Urothelium cell line (cell line): ENCODE results near the gene WARS2.
"Not testable (repeated sequence)": the region's sequence is repeated elsewhere in the genome, so short reads cannot be mapped to it uniquely, and the experiment has no call there.

Source experiments
- DNase-seq: peaks from one replicate; pipeline ENCODE4 v3.0.0; 2011; ENCODE audit warnings: low spot score, mixed read lengths
- FAIRE-seq: peaks from 2 replicates; lab custom pipeline; 2011; peaks lifted over from hg19 to GRCh38; lab: Jason Lieb, UNC

WARS2 gene

GRCh38 chr1:119141020-119141424, 569 bp upstream of the WARS2 start:
- FAIRE-seq (no peak), DNase-seq (no peak)

- FAIRE-seq, result no peak
- no peak for DNase-seq
Observed at GRCh38 chr1:119139857-119140176, 636 bp downstream of the WARS2 start.

DNA sequence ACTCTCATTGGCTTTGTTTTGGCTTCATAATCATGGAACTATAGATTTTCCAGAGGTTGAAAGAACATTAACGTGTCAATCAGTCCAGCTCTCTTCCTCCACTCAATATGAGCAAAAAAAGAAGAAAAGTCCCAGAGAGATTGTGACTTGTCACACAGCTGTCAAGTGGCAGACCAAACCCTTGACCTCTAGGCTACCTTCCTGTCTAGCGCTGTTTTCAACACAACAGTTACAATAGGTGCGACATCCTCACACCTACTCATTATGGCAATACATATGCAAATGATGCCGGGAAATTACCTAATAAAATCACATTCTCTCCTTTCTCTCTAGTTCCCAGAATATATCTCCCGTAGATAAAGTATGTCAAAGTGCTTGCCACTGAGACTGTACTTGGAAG, 1.1 kb downstream of the WARS2 start:
- no peak for DNase-seq
- FAIRE-seq, result no peak

DNA sequence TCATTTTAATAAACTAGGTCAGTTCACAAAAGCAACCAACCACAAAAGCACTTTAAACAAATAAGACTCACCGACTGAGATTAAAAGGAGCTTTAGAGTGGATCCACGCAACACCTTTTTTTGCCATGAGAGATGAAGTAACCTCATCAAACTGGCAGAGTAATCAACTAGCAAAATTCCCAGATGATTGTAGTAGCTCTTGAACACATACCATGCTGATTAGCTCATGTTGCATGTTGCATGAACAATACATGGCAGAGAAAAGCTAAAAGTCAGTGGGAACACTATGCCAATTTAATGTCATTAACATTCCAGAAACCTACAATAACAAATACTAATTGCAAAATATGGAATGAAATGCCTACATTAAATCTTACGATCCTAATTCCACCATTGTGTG, 4.1 kb downstream of the WARS2 start:
- no peak for FAIRE-seq
- DNase-seq, result no peak

DNA sequence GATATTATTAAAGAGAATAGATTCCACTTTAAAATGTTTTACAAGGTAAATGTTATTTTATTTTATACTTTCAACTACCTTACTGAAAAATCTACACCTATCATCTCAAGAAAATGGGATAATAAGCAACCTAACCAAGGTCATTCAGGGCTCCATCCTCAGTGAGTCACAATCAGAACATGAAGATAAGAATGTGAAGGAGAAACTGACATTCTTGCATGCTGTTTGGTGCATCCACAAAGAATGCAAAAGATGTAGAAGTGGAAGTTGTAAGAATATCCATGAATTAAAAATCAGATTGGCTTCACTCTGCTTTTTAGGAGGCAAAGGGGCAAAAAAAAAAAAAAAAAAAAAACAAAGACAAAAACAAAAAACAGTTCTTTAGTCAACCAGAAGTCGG, 6.5 kb downstream of the WARS2 start:
- no peak for DNase-seq
- no peak for FAIRE-seq

DNA sequence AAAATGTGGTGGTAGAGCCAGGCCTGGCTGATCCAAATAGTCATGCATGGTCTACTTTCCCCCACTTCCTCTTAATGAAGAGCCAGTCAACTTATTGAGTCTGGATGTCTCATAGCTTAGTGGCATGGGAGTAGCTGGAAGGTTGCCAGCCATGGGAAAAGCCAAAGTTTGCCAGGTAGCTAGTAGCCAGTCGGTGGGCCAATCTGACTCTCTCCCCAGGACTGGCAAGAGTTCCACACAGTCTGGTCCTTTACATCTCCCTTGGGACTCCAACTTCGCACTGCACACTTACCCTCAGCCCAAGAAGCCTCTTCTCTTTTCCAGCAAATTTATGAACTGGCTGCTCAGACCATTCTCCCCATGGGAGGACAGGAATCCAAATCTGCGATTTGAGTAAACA, 8.3 kb downstream of the WARS2 start:
- DNase-seq (no peak), FAIRE-seq (no peak)

DNA sequence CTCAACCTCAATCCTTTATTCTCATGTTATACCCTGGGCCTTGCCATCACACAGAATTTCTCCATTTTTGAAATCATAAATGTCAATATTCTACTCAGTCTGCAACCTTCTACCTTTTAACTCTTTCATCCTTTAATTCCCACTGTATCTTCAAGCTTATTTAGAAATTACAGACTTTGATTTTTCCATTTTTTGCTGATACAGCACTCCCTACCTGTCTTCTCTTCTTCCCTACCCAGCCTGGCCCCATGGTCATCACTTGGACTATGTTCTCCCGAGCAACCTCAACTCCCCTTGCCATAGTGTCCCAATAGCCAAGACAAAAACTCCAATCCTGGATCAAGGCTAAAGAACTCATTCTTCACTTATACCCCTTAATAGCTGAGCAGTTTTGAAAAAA, 14.6 kb downstream of the WARS2 start:
- no peak for DNase-seq
- no peak for FAIRE-seq

DNA sequence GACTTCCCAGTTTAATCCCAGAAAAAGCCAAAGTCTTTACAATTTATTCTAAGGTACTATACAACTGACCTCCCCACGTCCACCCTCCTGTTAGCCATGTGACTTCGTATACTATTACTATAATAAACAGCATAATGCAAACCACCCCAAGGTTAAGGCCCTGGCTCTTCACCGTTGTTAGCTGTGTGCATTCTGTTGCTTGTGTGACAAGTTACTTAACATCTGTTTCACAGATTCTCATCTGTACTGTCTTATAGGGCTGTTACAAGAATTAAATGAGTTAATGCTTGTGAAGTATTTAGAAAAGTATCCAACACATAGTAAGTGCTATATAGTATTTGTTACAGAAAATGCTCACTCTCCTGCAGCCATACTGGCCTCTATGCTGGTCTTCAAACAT, 15.7 kb downstream of the WARS2 start:
- FAIRE-seq (no peak), DNase-seq (no peak)

DNA sequence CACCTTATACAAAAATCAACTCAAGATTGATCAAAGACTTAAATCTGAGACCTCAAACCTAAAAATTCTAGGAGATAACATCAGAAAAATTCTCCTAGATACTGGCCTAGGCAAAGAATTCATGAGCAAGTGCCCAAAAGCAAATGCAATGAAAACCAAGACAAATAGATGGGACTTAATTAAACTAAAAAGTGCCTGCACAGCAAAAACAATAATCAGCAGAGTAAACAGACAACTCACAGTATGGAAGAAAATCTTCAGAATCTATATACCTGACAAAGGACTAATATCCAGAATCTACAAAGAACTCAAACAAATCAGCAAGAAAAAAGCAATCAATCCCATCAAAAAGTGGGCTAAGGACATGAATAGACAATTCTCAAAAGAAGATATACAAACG, 18.6 kb downstream of the WARS2 start:
- DNase-seq, FAIRE-seq: not testable (repeated sequence)

GRCh38 chr1:119116725-119117124, 23.7 kb downstream of the WARS2 start:
- FAIRE-seq (no peak), DNase-seq (no peak)

GRCh38 chr1:119115736-119116135, 24.7 kb downstream of the WARS2 start:
- no peak for FAIRE-seq
- no peak for DNase-seq

DNA sequence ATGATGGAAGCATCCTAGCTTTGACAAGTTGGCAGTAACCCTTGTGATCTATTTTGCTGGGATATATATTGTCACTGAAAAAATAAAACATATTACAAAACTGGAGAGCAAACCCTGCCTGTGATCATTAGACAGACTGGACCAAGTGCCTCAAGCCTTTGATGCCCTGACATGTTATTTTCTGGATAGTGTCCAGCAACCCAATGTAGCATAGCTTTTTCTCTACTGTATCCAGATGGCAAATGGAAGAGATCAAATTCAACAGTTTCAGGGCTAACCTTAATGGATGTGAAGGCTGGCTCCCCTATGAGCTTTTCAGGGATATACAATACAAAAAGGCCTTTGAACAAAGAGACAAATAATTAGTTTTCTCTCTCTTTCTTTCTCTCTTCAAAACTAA, 25.1 kb downstream of the WARS2 start:
- FAIRE-seq, result no peak
- DNase-seq, result no peak

DNA sequence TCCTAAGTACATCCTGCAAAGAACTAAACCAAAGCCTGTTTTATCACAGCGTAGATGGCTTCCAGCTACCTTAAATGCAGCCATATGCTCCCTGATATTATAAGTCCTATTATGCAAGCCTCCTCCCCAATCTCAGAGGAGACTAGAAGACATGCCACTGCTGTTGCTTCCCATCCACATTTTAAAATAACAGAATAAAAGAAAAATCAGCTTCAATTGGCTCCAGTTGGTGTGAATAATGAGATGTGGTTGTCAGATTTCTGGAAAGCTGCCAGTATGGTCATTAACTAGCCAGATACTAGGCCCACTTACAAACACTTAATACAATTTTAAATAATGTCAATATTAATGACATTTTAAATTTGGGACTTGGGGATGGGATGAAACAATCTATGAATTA, 25.7 kb downstream of the WARS2 start:
- DNase-seq (no peak), FAIRE-seq (no peak)

DNA sequence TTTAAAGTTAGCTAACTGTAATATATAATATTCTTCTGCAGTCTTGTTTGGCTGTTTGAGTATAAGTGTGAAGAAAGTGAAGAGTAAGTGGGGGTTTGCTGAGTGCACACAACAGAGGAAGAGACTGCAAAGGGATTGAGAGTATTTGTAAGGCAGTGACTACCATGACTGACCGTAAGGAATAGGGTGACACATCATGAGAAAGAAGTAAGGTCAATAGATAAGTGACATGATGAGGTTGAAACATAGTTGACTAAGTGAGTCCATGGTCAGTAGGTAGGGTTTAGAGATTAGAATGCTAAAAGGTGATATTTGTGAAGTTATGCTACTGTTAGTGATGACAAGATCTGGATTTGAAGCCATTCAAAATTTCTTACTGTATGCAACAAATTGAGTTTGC, 27.7 kb downstream of the WARS2 start:
- FAIRE-seq (no peak), DNase-seq (no peak)

DNA sequence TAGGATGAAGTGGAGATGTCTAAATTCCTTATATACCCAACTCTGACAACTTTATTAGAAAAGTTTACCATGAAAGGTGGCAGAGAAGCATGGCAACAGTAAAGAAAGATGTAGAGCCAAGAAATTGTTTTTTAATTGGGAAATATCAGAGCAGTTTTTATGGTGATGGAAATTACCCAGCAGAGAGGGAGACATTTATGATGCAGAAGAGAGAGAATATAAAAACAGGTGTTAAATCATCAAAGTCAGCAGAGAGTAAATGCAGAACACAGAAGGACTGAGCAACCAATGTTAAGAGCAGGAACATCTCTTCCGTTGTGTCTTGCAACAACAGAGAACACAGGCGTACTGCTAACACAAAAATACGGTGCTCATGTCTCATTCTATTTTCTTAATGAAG, 28.2 kb downstream of the WARS2 start:
- no peak for FAIRE-seq
- no peak for DNase-seq

- no peak for DNase-seq
- no peak for FAIRE-seq
Observed at GRCh38 chr1:119108988-119109387, 31.5 kb downstream of the WARS2 start.

GRCh38 chr1:119103764-119104163, 36.7 kb downstream of the WARS2 start:
- no peak for DNase-seq
- no peak for FAIRE-seq

GRCh38 chr1:119102051-119102450, 38.4 kb downstream of the WARS2 start:
- DNase-seq, result no peak
- FAIRE-seq, result no peak

DNA sequence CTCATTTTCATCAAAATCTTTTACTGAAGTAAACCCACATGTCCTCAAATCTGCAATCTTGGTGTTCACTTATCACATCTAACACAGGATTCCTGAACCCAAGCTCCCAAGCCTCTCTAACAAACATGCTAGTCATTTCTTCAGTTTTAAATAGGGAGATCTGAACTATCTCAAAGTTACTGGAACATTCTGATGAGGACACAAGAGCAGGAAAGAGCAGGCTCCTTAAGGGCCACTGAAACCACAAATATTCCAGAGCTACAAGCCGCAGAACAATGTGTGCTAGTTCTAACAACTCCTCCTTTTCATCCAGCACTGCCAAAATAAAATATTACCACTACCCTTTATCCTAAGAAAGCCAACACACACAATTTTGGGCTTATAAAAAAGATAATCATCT, 38.9 kb downstream of the WARS2 start:
- peak; percentile 58 for DNase-seq

DNA sequence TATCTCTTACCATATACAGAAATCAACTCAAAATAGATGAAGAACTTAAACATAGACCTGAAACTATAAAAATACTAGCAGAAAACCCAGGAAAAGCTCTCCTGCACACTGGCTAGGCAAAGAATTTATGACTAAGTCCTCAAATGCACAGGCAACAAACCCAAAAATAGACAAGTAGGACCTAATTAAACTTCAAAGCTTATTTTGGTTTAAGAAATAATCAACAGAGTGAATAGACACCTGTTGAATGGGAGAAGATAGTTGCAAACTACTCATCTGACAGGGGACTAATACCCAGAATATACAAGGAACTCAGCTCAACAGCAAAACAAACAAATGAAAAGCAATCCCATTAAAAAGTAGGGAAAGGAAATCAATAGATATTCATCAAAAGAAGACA, 40.7 kb downstream of the WARS2 start:
- FAIRE-seq, result no peak
- DNase-seq, result no peak

More for the DNA sequence above, 38.9 kb downstream of the WARS2 start:
- no peak for FAIRE-seq

GRCh38 chr1:119097380-119097779, 43.1 kb downstream of the WARS2 start:
- FAIRE-seq, result no peak

GRCh38 chr1:119093721-119094120, 46.7 kb downstream of the WARS2 start:
- FAIRE-seq (peak; percentile 90), DNase-seq (no peak)

More at GRCh38 chr1:119097380-119097779, 43.1 kb downstream of the WARS2 start:
- no peak for DNase-seq

DNA sequence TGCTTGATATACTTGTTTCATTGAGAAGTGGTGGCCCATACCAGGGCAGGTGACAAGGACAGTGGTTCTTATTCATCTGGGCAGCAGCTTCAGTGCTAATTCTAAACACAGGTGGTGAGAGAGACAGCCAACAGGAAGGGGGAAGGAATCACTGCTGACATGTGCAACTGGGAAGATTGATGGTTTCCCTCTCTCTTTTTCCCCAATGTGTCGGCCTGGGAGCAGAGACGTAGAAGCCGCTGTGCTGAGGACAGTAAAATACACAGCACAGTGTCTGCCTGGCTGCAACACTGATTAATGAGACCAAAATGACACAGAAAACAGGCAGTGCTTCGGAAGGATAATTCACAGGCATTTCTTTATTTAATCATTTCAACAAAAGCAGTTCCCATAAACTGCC, 48.8 kb downstream of the WARS2 start:
- FAIRE-seq (no peak), DNase-seq (no peak)

- DNase-seq (no peak), FAIRE-seq (no peak)
Observed at GRCh38 chr1:119090250-119090649, 50.2 kb downstream of the WARS2 start.
